ENCODE results near the gene GALE. TPM values are rescaled to one million over a fixed set of nuclear protein-coding genes. Genes with fewer than 3 reads are reported as not detected.
A peak's percentile ranks its signal among the peaks of the same experiment; 100 is the strongest.

The GALE gene
- total and polyA plus RNA-seq, 2 donors (not counting 1 experiment from before 2014, with no cell fraction given) = 11.9 to 16.0 TPM

GRCh38 chr1:23825762-23826522, 25.4 kb upstream of the GALE start:
- DNase-seq (ENCODE audit: low read depth in 2 of 2) = no peak
- peak overlapping the region; percentile 60 for H2AFZ ChIP-seq (ENCODE audit: low read length)
- no peak overlapping the region for H3K27ac ChIP-seq (ENCODE audit: insufficient read depth, low read length)
- H3K4me2 ChIP-seq (ENCODE audit: extremely low read depth, insufficient read depth, low read length) = peak overlapping the region; percentile 4
- no peak for TF ChIP-seq EZH2 (IDR thresholded peaks at IDR 0.05; ENCODE audit: low read length, missing control alignments)
- TF ChIP-seq, protein P1, sequence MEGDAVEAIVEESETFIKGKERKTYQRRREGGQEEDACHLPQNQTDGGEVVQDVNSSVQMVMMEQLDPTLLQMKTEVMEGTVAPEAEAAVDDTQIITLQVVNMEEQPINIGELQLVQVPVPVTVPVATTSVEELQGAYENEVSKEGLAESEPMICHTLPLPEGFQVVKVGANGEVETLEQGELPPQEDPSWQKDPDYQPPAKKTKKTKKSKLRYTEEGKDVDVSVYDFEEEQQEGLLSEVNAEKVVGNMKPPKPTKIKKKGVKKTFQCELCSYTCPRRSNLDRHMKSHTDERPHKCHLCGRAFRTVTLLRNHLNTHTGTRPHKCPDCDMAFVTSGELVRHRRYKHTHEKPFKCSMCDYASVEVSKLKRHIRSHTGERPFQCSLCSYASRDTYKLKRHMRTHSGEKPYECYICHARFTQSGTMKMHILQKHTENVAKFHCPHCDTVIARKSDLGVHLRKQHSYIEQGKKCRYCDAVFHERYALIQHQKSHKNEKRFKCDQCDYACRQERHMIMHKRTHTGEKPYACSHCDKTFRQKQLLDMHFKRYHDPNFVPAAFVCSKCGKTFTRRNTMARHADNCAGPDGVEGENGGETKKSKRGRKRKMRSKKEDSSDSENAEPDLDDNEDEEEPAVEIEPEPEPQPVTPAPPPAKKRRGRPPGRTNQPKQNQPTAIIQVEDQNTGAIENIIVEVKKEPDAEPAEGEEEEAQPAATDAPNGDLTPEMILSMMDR (conservative IDR thresholded peaks at IDR 0.05 in 1 of 2, IDR thresholded peaks at IDR 0.05 in 1 of 2; ENCODE audit: low read depth in 1 of 2, low read length in 2 of 2) = no peak
- no peaks in the 10 kb centered on the region for H4K20me1 ChIP-seq (ENCODE audit: control insufficient read depth, extremely low read depth, insufficient read depth, low read length)
- no peaks in the 10 kb centered on the region for H3K27me3 ChIP-seq (ENCODE audit: control insufficient read depth, insufficient read depth, low read length)
- H3K4me3 ChIP-seq (replicated peaks in 1 of 4; ENCODE audit: control extremely low read depth in 1 of 4, insufficient read depth in 1 of 4, low read depth in 3 of 4, low read length in 4 of 4) = peak overlapping the region in 2 of 4 experiments; percentile 98 to 99
- no peak overlapping the region for H3K9ac ChIP-seq (ENCODE audit: insufficient read depth, low read length)
- no peaks in the 10 kb centered on the region for H3K36me3 ChIP-seq (ENCODE audit: control insufficient read depth, insufficient read depth, low read length)
- no peaks in the 10 kb centered on the region for H3K9me3 ChIP-seq (ENCODE audit: control insufficient read depth, insufficient read depth, low read depth, low read length)
- peaks cover 4% of the 10 kb centered on the region for H3K4me1 ChIP-seq (ENCODE audit: control insufficient read depth, extremely low read depth, insufficient read depth, low read length)
- H3K79me2 ChIP-seq (ENCODE audit: control insufficient read depth, insufficient read depth, low read length) = peaks cover 11% of the 10 kb centered on the region

DNA sequence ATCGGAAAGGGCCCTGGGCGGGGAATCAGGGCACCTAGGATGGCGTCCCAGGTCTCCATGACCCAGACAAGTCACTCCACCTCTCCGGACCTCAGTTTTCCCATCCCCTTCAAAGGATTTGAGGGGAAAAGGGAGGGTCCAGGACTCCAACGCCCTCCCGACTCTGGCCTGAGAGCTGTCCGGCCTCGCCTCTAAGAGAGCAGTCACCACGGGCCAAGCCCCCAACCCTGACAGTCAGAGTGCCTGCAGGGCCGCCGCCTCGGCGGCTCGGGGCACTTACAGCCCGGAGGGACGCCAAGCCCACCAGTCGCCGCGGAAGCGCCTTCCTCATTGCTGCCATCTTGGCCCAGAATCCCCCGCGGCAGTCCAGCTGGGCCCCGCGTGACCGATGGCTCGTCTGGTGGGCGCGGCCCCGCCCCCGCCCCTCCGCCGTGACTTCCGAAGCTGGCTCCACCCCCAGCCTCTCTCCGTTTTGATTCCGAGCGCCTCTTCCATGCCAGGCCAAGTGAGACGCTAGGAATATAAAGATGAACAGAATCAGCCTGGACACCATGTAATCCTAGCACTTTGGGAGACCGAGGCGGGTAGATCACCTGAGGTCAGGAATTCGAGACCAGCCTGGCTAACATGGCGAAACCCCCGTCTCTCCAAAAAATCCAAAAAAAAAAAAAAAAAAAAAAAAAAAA, 24.7 kb upstream of the GALE start, which contains the start of gene HMGCL:
Gene HMGCL (minus strand): TSS at position 354 of the 686 bp plus-strand sequence. CDS start 14 bp downstream, at position 340.
- Histone ChIP-seq H4K20me1 (ENCODE audit: control insufficient read depth, extremely low read depth, insufficient read depth, low read length) (no peaks in the 10 kb centered on the region), H3K79me2 (ENCODE audit: control insufficient read depth, insufficient read depth, low read length) (peaks cover 11% of the 10 kb centered on the region), H3K4me3 (replicated peaks in 1 of 4; ENCODE audit: control extremely low read depth in 1 of 4, insufficient read depth in 1 of 4, low read depth in 3 of 4, low read length in 4 of 4) (peak within 1 kb of the TSS; percentile 97 to 99 (median 98)), H2AFZ (ENCODE audit: low read length) (peak within 1 kb of the TSS; percentile 83), H3K27ac (ENCODE audit: insufficient read depth, low read length) (peak within 1 kb of the TSS; percentile 98), H3K4me1 (ENCODE audit: control insufficient read depth, extremely low read depth, insufficient read depth, low read length) (peaks cover 4% of the 10 kb centered on the region), H3K4me2 (ENCODE audit: extremely low read depth, insufficient read depth, low read length) (peak within 1 kb of the TSS; percentile 97), H3K36me3 (ENCODE audit: control insufficient read depth, insufficient read depth, low read length) (no peaks in the 10 kb centered on the region), H3K27me3 (ENCODE audit: control insufficient read depth, insufficient read depth, low read length) (no peaks in the 10 kb centered on the region), H3K9me3 (ENCODE audit: control insufficient read depth, insufficient read depth, low read depth, low read length) (no peaks in the 10 kb centered on the region), H3K9ac (ENCODE audit: insufficient read depth, low read length) (peak within 1 kb of the TSS; percentile 99)
- no peak for TF ChIP-seq EZH2 (IDR thresholded peaks at IDR 0.05; ENCODE audit: low read length, missing control alignments)
- TF ChIP-seq, protein P1 (conservative IDR thresholded peaks at IDR 0.05 in 1 of 2, IDR thresholded peaks at IDR 0.05 in 1 of 2; ENCODE audit: low read depth in 1 of 2, low read length in 2 of 2) = no peak
- DNase-seq (ENCODE audit: low read depth in 2 of 2) = peak; percentile 85 to 86

- peak overlapping the region; percentile 99 for H3K9ac ChIP-seq (ENCODE audit: insufficient read depth, low read length)
- H3K4me2 ChIP-seq (ENCODE audit: extremely low read depth, insufficient read depth, low read length) = peak overlapping the region; percentile 97
- peak overlapping the region; percentile 98 for H3K27ac ChIP-seq (ENCODE audit: insufficient read depth, low read length)
- H4K20me1 ChIP-seq (ENCODE audit: control insufficient read depth, extremely low read depth, insufficient read depth, low read length) = no peaks in the 10 kb centered on the region
- no peaks in the 10 kb centered on the region for H3K36me3 ChIP-seq (ENCODE audit: control insufficient read depth, insufficient read depth, low read length)
- DNase-seq (ENCODE audit: low read depth in 2 of 2) = peak in 1 of 2 donors; percentile 6
- peak overlapping the region; percentile 97 to 99 (median 98) for H3K4me3 ChIP-seq (replicated peaks in 1 of 4; ENCODE audit: control extremely low read depth in 1 of 4, insufficient read depth in 1 of 4, low read depth in 3 of 4, low read length in 4 of 4)
- TF ChIP-seq, protein P1 (conservative IDR thresholded peaks at IDR 0.05 in 1 of 2, IDR thresholded peaks at IDR 0.05 in 1 of 2; ENCODE audit: low read depth in 1 of 2, low read length in 2 of 2) = no peak
- no peak for TF ChIP-seq EZH2 (IDR thresholded peaks at IDR 0.05; ENCODE audit: low read length, missing control alignments)
- H3K9me3 ChIP-seq (ENCODE audit: control insufficient read depth, insufficient read depth, low read depth, low read length) = no peaks in the 10 kb centered on the region
- H2AFZ ChIP-seq (ENCODE audit: low read length) = peak overlapping the region; percentile 83
- H3K4me1 ChIP-seq (ENCODE audit: control insufficient read depth, extremely low read depth, insufficient read depth, low read length) = peaks cover 4% of the 10 kb centered on the region
- peaks cover 11% of the 10 kb centered on the region for H3K79me2 ChIP-seq (ENCODE audit: control insufficient read depth, insufficient read depth, low read length)
- no peaks in the 10 kb centered on the region for H3K27me3 ChIP-seq (ENCODE audit: control insufficient read depth, insufficient read depth, low read length)
Measured at GRCh38 chr1:23824711-23825075, 24.1 kb upstream of the GALE start.
